ENCODE data around the gene ZNF710. TPM values are rescaled to one million over a fixed set of nuclear protein-coding genes. Genes with fewer than 3 reads are reported as not detected.

Gene ZNF710
- total and polyA plus RNA-seq, 2 of the 4 experiments (the other 2 are of a cell fraction) = 7.6 to 8.2 TPM

- intact Hi-C loops (cut with micrococcal nuclease) = loop anchor here (5.0 kb wide), 1 partner anchor 36 kb away; no protein-coding TSS in a partner anchor
- no TSS peak for BruUV-seq (replicated peaks)
- H3K14ac ChIP-seq (replicated peaks; ENCODE audit: low read depth, low read length) = no peak overlapping the region
- no peaks in the 10 kb centered on the region for H4K20me1 ChIP-seq (ENCODE audit: insufficient read depth, low read length)
- H3K4me1 ChIP-seq (ENCODE audit: control insufficient read depth, insufficient read depth, low read length) = no peaks in the 10 kb centered on the region
- no peak overlapping the region for H3K27ac ChIP-seq (ENCODE audit: insufficient read depth, low read length)
- CTCF ChIA-PET = no interaction called here
- TF ChIP-seq MAZ (IDR thresholded peaks at IDR 0.05; ENCODE audit: borderline replicate concordance, low read depth, low read length) (no peak), CHD1 (IDR thresholded peaks at IDR 0.05; ENCODE audit: low read depth, low read length) (no peak), NFE2L2 (IDR thresholded peaks at IDR 0.05; ENCODE audit: low read depth, low read length) (no peak), FOS (IDR thresholded peaks at IDR 0.05; ENCODE audit: low read depth, low read length) (no peak), BHLHE40 (IDR thresholded peaks at IDR 0.05; ENCODE audit: low read depth, low read length) (no peak), POLR2A (IDR thresholded peaks at IDR 0.05; ENCODE audit: low read depth, low read length) (no peak), SMC3 (IDR thresholded peaks at IDR 0.05; ENCODE audit: low read depth, low read length) (no peak), MAFK (IDR thresholded peaks at IDR 0.05; ENCODE audit: low read depth, low read length) (no peak), CTCF (conservative IDR thresholded peaks at IDR 0.05; ENCODE audit: low read depth, low read length) (no peak), ELK1 (IDR thresholded peaks at IDR 0.05; ENCODE audit: borderline replicate concordance, low read depth, low read length) (no peak), RFX5 (IDR thresholded peaks at IDR 0.05; ENCODE audit: low read depth, low read length) (no peak), USF2 (IDR thresholded peaks at IDR 0.05; ENCODE audit: low read depth, low read length) (no peak), MXI1 (IDR thresholded peaks at IDR 0.05; ENCODE audit: borderline replicate concordance, low read depth, low read length) (no peak), RAD21 (IDR thresholded peaks at IDR 0.05; ENCODE audit: low read length) (no peak), CEBPB (IDR thresholded peaks at IDR 0.05; ENCODE audit: low read depth, low read length) (no peak), RCOR1 (IDR thresholded peaks at IDR 0.05; ENCODE audit: insufficient replicate concordance, low read length) (no peak)
- no peak overlapping the region for H3K9ac ChIP-seq (ENCODE audit: low read depth, low read length)
- WGBS, 2 experiments (ENCODE audit: extremely low coverage in 2 of 2, insufficient read length in 1 of 2) = 100% methylated on average over 1 of the region's 4 CpGs; no CpG with 5 or more reads in 1 of the 2 experiments
- H3K18ac ChIP-seq (ENCODE audit: low read depth, low read length) = no peak overlapping the region
- dilution Hi-C loops (cut with HindIII; ENCODE audit: low sequenced_read_pairs, unreplicated experiment) = no loop called here
- H3K56ac ChIP-seq (ENCODE audit: extremely low read depth, insufficient read depth, low read length) = no peak overlapping the region
- H3K9me3 ChIP-seq (ENCODE audit: control insufficient read depth, insufficient read depth, low read length) = no peaks in the 10 kb centered on the region
- no peak overlapping the region for H4K8ac ChIP-seq (ENCODE audit: low read depth in 2 of 2, low read length in 2 of 2)
- no peaks in the 10 kb centered on the region for H3K79me1 ChIP-seq (ENCODE audit: low read depth in 1 of 2, low read length in 2 of 2)
- in situ Hi-C loops (cut with MboI; ENCODE audit: low sequenced_read_pairs) = no loop called here
- H2AFZ ChIP-seq (replicated peaks; ENCODE audit: low read length, poor library complexity) = no peak overlapping the region
- no peak overlapping the region for H2BK20ac ChIP-seq (ENCODE audit: low read depth, low read length)
- H3K4ac ChIP-seq (ENCODE audit: low read depth, low read length) = no peak overlapping the region
- H3K4me2 ChIP-seq (ENCODE audit: low read depth, low read length) = no peak overlapping the region
- H2BK15ac ChIP-seq (ENCODE audit: low read depth, low read length) = no peak overlapping the region
- no peak overlapping the region for H2AK9ac ChIP-seq (replicated peaks; ENCODE audit: low read depth, low read length, poor library complexity)
- H3K9me1 ChIP-seq (ENCODE audit: insufficient read depth, low read length) = no peaks in the 10 kb centered on the region
- no peak overlapping the region for H2BK5ac ChIP-seq (ENCODE audit: low read depth, low read length, poor library complexity, severe bottlenecking)
- no peaks in the 10 kb centered on the region for H3K36me3 ChIP-seq (ENCODE audit: control insufficient read depth, insufficient read depth, low read length)
- no peak overlapping the region for H4K5ac ChIP-seq (ENCODE audit: low read depth, low read length)
- no peak overlapping the region for H2AK5ac ChIP-seq (ENCODE audit: low read depth, low read length)
- no peak for ATAC-seq (ENCODE audit: low read depth)
- H4K91ac ChIP-seq (ENCODE audit: insufficient read depth, low read depth, low read length) = no peak overlapping the region
- H3K23ac ChIP-seq (ENCODE audit: low read depth, low read length) = no peak overlapping the region
- no peak overlapping the region for H2BK120ac ChIP-seq (ENCODE audit: low read depth, low read length)
- POLR2A ChIA-PET (ENCODE audit: unreplicated experiment) = no interaction called here
- peaks cover 3% of the 10 kb centered on the region; the same call in 1 of the 2 replicates for H3K27me3 ChIP-seq (ENCODE audit: control insufficient read depth, insufficient read depth, low read length)
- DNase-seq = no peak
- H3K4me3 ChIP-seq (ENCODE audit: insufficient read depth, low read depth, low read length) = no peak overlapping the region
These were observed 33.2 kb upstream of the ZNF710 start for GRCh38 chr15:89967881-89968280.
